Left colon (tissue), 2 donors: Measurements from ENCODE around the gene NOL7. TPM values are rescaled to one million over a fixed set of nuclear protein-coding genes. Genes with fewer than 3 reads are reported as not detected.

ENCODE experiments used
- ATAC-seq: fragments of 200-7000 bp; cut with Tn5 transposase; one replicate; pipeline ENCODE4 v1.9.1; 2020; ENCODE audit warnings: mild to moderate bottlenecking, moderate library complexity
- DNase-seq, 2 donors: peaks; one replicate each; pipeline ENCODE4 v3.0.0-alpha.2; 2020
- intact Hi-C, 2 donors: fragments of 100-400 bp; cut with DNase I in 1 of 2; cut with micrococcal nuclease in 1 of 2; formaldehyde crosslinking; loops; one replicate each; pipeline versions ENCODE4 v1.11.2 to v1.14.0; 2022; cut with DNase I, micrococcal nuclease
- total RNA-seq, 2 donors: library from RNA; stranded (reverse); fragmentation: NEBNext Ultra II Directional; extraction: Animal tissue kit (Norgen Biotek cat#: 25700); gene quantifications; one replicate each; pipeline ENCODE4 v1.2.1, GENCODE V29; 2021
- donor health status: DM: no; HTN: no; CAD: no.
- donor health status: DM: yes; HTN: yes; CAD: no.

NOL7 gene
- total RNA-seq, 2 donors from 2014 or later, result 49.5 to 55.6 TPM

- DNase-seq, result no peak
- no peak for ATAC-seq
- intact Hi-C loops, result no loop called here
These were observed 23.8 kb upstream of the NOL7 start for GRCh38 chr6:13591205-13591921.

GRCh38 chr6:13593103-13593502 is 22.0 kb upstream of the NOL7 start:
- ATAC-seq (no peak), DNase-seq (no peak)
- intact Hi-C loops, result no loop called here

- ATAC-seq (no peak), DNase-seq (no peak)
- intact Hi-C loops, result no loop called here
These were observed 21.4 kb upstream of the NOL7 start for GRCh38 chr6:13593720-13594119.

GRCh38 chr6:13597073-13597472 is 18.1 kb upstream of the NOL7 start:
- ATAC-seq (no peak), DNase-seq (no peak)
- intact Hi-C loops, result no loop called here

GRCh38 chr6:13600036-13600435 is 15.1 kb upstream of the NOL7 start:
- intact Hi-C loops, result no loop called here
- no peak for DNase-seq
- ATAC-seq, result no peak

- DNase-seq (no peak), ATAC-seq (no peak)
- intact Hi-C loops, result no loop called here
These were observed 11.0 kb upstream of the NOL7 start for GRCh38 chr6:13604135-13604534.

GRCh38 chr6:13604546-13605416 is 10.4 kb upstream of the NOL7 start:
- intact Hi-C loops, result no loop called here
- ATAC-seq (no peak), DNase-seq (no peak)

- DNase-seq (no peak), ATAC-seq (no peak)
- intact Hi-C loops, result no loop called here
These were observed 9.5 kb upstream of the NOL7 start for GRCh38 chr6:13605634-13606033.

GRCh38 chr6:13611715-13612114 is 3.4 kb upstream of the NOL7 start:
- intact Hi-C loops, result loop anchor here (10.0 kb wide), 2 partner anchors 93 to 153 kb away; no protein-coding TSS in a partner anchor
- no peak for DNase-seq
- no peak for ATAC-seq

- ATAC-seq, result no peak
- intact Hi-C loops, result loop anchor here (10.0 kb wide), 2 partner anchors 92 to 152 kb away; no protein-coding TSS in a partner anchor
- no peak for DNase-seq
These were observed 2.0 kb upstream of the NOL7 start for GRCh38 chr6:13613029-13613594.

GRCh38 chr6:13614126-13614925 is 809 bp upstream of the NOL7 start:
- intact Hi-C loops, result loop anchor here (10.0 kb wide), 2 partner anchors 90 to 150 kb away; no protein-coding TSS in a partner anchor
- ATAC-seq (peak; percentile 57), DNase-seq (peak; percentile 47 to 74)

GRCh38 chr6:13615792-13616120 is 621 bp downstream of the NOL7 start:
- intact Hi-C loops, result loop anchor here (10.0 kb wide), 2 partner anchors 89 to 149 kb away; no protein-coding TSS in a partner anchor
- DNase-seq (peak; percentile 73 to 80), ATAC-seq (peak; percentile 55)

- intact Hi-C loops, result loop anchor here (10.0 kb wide), 2 partner anchors 88 to 148 kb away; no protein-coding TSS in a partner anchor
- no peak for ATAC-seq
These were observed 1.9 kb downstream of the NOL7 start for GRCh38 chr6:13617066-13617465.

GRCh38 chr6:13624871-13625288 is 9.7 kb downstream of the NOL7 start:
- DNase-seq (no peak), ATAC-seq (peak; percentile 70)
- intact Hi-C loops, result no loop called here

More at GRCh38 chr6:13617066-13617465, 1.9 kb downstream of the NOL7 start:
- no peak for DNase-seq

- intact Hi-C loops, result no loop called here
- ATAC-seq (no peak), DNase-seq (no peak)
These were observed 14.5 kb downstream of the NOL7 start for GRCh38 chr6:13629459-13630116.

- DNase-seq, result no peak
- intact Hi-C loops, result no loop called here
These were observed 15.4 kb downstream of the NOL7 start for GRCh38 chr6:13630499-13630898.

GRCh38 chr6:13633343-13633742 is 18.2 kb downstream of the NOL7 start:
- DNase-seq (no peak), ATAC-seq (no peak)
- intact Hi-C loops, result no loop called here

More at GRCh38 chr6:13630499-13630898, 15.4 kb downstream of the NOL7 start:
- ATAC-seq, result no peak

GRCh38 chr6:13635948-13636658 is 21.0 kb downstream of the NOL7 start:
- ATAC-seq, result no peak
- intact Hi-C loops, result no loop called here
- DNase-seq, result no peak
